ENCODE data around the gene ALDH9A1. TPM values are rescaled to one million over a fixed set of nuclear protein-coding genes. Genes with fewer than 3 reads are reported as not detected.
"Not testable (repeated sequence)": the region's sequence is repeated elsewhere in the genome, so short reads cannot be mapped to it uniquely, and the experiment has no call there.

Gene ALDH9A1
- total RNA-seq, 2 experiments from 2014 or later = 43.9 to 45.2 TPM

DNA sequence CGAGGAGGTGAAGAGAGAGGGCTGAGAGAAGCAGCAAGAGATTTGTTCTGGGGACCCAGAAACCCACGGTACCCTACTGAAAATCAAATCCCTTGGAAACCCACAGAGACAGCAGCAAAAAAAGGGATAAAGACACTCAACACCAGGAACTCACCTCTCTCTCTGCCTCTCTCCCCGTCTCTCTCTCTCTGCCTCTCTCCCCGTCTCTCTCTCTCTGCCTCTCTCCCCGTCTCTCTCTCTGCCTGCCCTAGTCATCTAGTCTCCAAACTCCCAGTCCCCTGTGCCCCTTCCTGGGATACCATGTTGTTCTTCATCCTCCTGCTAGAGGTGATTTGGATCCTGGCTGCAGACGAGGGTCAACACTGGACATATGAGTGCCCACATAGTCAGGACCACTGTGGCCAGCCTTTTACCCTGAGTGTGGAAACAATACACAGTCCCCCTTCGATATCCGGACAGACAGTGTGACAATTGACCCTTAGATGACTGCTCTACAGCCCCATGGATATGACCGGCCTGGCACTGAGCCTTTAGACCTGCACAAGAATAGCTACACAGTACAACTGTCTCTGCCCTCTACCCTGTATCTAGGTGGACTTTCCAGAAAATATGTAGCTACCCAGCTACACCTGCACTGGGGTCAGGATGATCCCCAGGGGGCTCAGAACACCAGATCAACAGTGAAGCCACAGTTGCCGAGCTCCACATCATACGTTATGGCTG lies 9.8 kb upstream of the ALDH9A1 start:
- no peak for DNase-seq
- peaks cover 34% of the 10 kb centered on the region for H3K27me3 Mint-ChIP-seq
- H3K4me3 Mint-ChIP-seq = no peak overlapping the region
- CTCF ChIA-PET = no interaction called here
- ATAC-seq = no peak
- H3K27ac Mint-ChIP-seq = no peak overlapping the region
- no peaks in the 10 kb centered on the region for H3K9me3 Mint-ChIP-seq (ENCODE audit: low read depth)
- H3K36me3 Mint-ChIP-seq = no peaks in the 10 kb centered on the region
- H3K4me1 Mint-ChIP-seq = no peaks in the 10 kb centered on the region

DNA sequence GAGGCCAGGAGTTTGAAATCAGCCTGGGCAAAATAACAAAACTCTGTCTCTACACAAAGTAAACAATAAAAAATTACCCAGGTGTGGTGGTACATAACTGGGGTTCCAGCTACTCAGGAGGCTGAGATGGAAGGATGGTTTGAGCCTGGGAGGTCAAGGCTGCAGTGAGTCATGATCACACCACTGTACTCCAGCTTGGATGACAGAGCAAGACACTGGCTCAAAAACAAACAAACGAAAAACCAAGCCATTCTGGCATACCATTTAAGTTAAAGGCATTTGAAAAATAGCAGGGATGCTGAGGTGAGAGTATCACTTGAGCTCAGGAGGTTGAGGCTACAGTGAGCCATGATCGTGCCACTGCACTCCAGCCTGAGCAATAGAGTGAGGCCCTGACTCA lies 5.3 kb upstream of the ALDH9A1 start:
- DNase-seq (no peak), ATAC-seq (no peak)
- Mint-ChIP-seq H3K27ac (no peak overlapping the region), H3K4me1 (peaks cover 4% of the 10 kb centered on the region), H3K36me3 (no peaks in the 10 kb centered on the region), H3K27me3 (peaks cover 15% of the 10 kb centered on the region), H3K9me3 (ENCODE audit: low read depth) (no peaks in the 10 kb centered on the region), H3K4me3 (no peak overlapping the region)
- CTCF ChIA-PET = interaction anchor here (0.8 to 1.2 kb wide), 3 partner anchors 17 to 222 kb away, joined by 3 to 4 read pairs (median 3); no protein-coding TSS in a partner anchor

GRCh38 chr1:165701922-165702321 lies 3.6 kb upstream of the ALDH9A1 start:
- ATAC-seq; DNase-seq; H3K9me3 Mint-ChIP-seq (ENCODE audit: low read depth); H3K27ac Mint-ChIP-seq; H3K36me3 Mint-ChIP-seq; CTCF ChIA-PET; H3K4me3 Mint-ChIP-seq: not testable (repeated sequence)
- Mint-ChIP-seq H3K4me1 (peaks cover 11% of the 10 kb centered on the region), H3K27me3 (peaks cover 10% of the 10 kb centered on the region)

- Mint-ChIP-seq H3K27ac (no peak overlapping the region), H3K9me3 (ENCODE audit: low read depth) (no peaks in the 10 kb centered on the region), H3K4me3 (no peak overlapping the region), H3K4me1 (peaks cover 24% of the 10 kb centered on the region), H3K36me3 (peaks cover 12% of the 10 kb centered on the region), H3K27me3 (no peaks in the 10 kb centered on the region)
- no peak for DNase-seq
- CTCF ChIA-PET = no interaction called here
- ATAC-seq = no peak
Measured at GRCh38 chr1:165699577-165699976, 1.2 kb upstream of the ALDH9A1 start.

DNA sequence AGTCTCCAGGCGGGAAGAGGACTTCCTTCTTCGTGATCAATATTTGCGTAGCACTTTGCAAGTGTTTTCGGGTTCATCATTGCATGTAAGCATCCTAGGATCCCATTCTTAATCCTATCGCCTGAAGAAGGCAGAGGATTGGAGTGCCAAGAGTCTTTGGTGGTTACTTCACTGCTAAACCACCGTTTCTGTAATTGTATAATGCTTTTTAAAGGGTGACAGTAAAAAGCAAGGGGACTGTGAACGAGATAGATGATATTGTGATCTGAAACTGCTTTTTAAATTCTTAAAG lies 345 bp upstream of the ALDH9A1 start:
- no peaks in the 10 kb centered on the region for H3K9me3 Mint-ChIP-seq (ENCODE audit: low read depth)
- H3K27ac Mint-ChIP-seq = peak overlapping the region; percentile 96
- DNase-seq (no peak), ATAC-seq (no peak)
- no peaks in the 10 kb centered on the region for H3K27me3 Mint-ChIP-seq
- peak overlapping the region; percentile 90 for H3K4me3 Mint-ChIP-seq
- H3K36me3 Mint-ChIP-seq = peaks cover 19% of the 10 kb centered on the region
- H3K4me1 Mint-ChIP-seq = peaks cover 24% of the 10 kb centered on the region
- CTCF ChIA-PET = interaction anchor here (1.4 to 2.3 kb wide), 4 partner anchors 13 to 306 kb away, joined by 4 to 12 read pairs (median 8); partner anchors contain the start of gene TMCO1

- CTCF ChIA-PET = interaction anchor here (0.6 to 2.3 kb wide), 12 partner anchors 12 to 330 kb away, joined by 3 to 12 read pairs (median 4); partner anchors contain the start of gene TMCO1
- peaks cover 24% of the 10 kb centered on the region for H3K4me1 Mint-ChIP-seq
Measured at GRCh38 chr1:165697491-165697880, 876 bp downstream of the ALDH9A1 start.

DNA sequence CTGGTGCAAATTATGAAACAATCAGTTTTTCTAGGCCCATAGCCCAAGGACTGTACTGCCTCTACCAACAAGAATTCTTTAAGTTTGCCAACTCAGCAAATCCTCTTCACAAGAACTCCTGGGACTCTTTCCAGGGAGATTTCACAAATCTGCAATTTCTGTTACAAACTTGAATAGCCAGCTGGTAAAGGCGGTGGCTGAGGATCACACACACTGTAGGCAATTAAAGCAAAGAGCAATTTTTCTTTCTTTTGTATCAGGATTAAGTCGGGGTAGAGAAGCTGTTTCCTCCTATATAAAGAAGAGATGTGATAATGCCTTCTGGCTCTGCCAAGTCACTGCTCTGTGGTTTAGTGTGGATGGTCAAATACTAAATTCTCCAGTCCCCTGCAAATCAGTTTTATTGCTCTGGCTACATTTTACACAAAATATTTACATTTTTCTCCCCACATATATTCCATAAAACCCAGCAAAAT lies 1.7 kb downstream of the ALDH9A1 start:
- no peaks in the 10 kb centered on the region for H3K9me3 Mint-ChIP-seq (ENCODE audit: low read depth)
- H3K4me1 Mint-ChIP-seq = peaks cover 31% of the 10 kb centered on the region
- ATAC-seq (no peak), DNase-seq (no peak)
- CTCF ChIA-PET = interaction anchor here (1.2 to 2.3 kb wide), 2 partner anchors 11 to 329 kb away, joined by 4 to 12 read pairs; no protein-coding TSS in a partner anchor
- no peaks in the 10 kb centered on the region for H3K27me3 Mint-ChIP-seq
- peak overlapping the region; percentile 54 for H3K27ac Mint-ChIP-seq
- H3K36me3 Mint-ChIP-seq = peaks cover 36% of the 10 kb centered on the region
- H3K4me3 Mint-ChIP-seq = peak overlapping the region; percentile 90

More at GRCh38 chr1:165697491-165697880, 876 bp downstream of the ALDH9A1 start:
- no peaks in the 10 kb centered on the region for H3K27me3 Mint-ChIP-seq
- H3K4me3 Mint-ChIP-seq = peak overlapping the region; percentile 90
- peak overlapping the region; percentile 96 for H3K27ac Mint-ChIP-seq
- no peak for ATAC-seq
- peaks cover 28% of the 10 kb centered on the region for H3K36me3 Mint-ChIP-seq
- H3K9me3 Mint-ChIP-seq (ENCODE audit: low read depth) = no peaks in the 10 kb centered on the region
- no peak for DNase-seq

- Mint-ChIP-seq H3K27ac (no peak overlapping the region), H3K27me3 (no peaks in the 10 kb centered on the region), H3K4me1 (peaks cover 35% of the 10 kb centered on the region), H3K9me3 (ENCODE audit: low read depth) (no peaks in the 10 kb centered on the region), H3K4me3 (no peak overlapping the region), H3K36me3 (peaks cover 47% of the 10 kb centered on the region)
- ATAC-seq = no peak
- CTCF ChIA-PET = interaction anchor here (1.1 kb wide), 1 partner anchor 11 kb away, joined by 3 read pairs; no protein-coding TSS in a partner anchor
- no peak for DNase-seq
Measured at GRCh38 chr1:165695031-165695430, 3.3 kb downstream of the ALDH9A1 start.

GRCh38 chr1:165688046-165688445 lies 10.3 kb downstream of the ALDH9A1 start:
- Mint-ChIP-seq H3K36me3 (peaks cover 66% of the 10 kb centered on the region), H3K4me3 (no peak overlapping the region), H3K27ac (no peak overlapping the region), H3K27me3 (no peaks in the 10 kb centered on the region), H3K9me3 (ENCODE audit: low read depth) (peaks cover 7% of the 10 kb centered on the region), H3K4me1 (peaks cover 36% of the 10 kb centered on the region)
- DNase-seq (no peak), ATAC-seq (no peak)
- CTCF ChIA-PET = interaction anchor here (0.8 to 1.4 kb wide), 2 partner anchors 9 to 542 kb away, joined by 3 read pairs; no protein-coding TSS in a partner anchor

GRCh38 chr1:165686971-165687433 lies 11.4 kb downstream of the ALDH9A1 start:
- ATAC-seq = no peak
- Mint-ChIP-seq H3K27ac (peak overlapping the region; percentile 20), H3K27me3 (no peaks in the 10 kb centered on the region), H3K9me3 (ENCODE audit: low read depth) (peaks cover 7% of the 10 kb centered on the region), H3K4me3 (no peak overlapping the region), H3K4me1 (peaks cover 31% of the 10 kb centered on the region), H3K36me3 (peaks cover 66% of the 10 kb centered on the region)
- CTCF ChIA-PET = interaction anchor here (0.7 to 2.4 kb wide), 4 partner anchors 8 to 41 kb away, joined by 3 to 12 read pairs (median 4); partner anchors contain the start of gene ALDH9A1
- no peak for DNase-seq

GRCh38 chr1:165686121-165686970 lies 12.0 kb downstream of the ALDH9A1 start:
- H3K4me1 Mint-ChIP-seq = peaks cover 28% of the 10 kb centered on the region
- H3K27ac Mint-ChIP-seq = peak overlapping the region; percentile 20
- ATAC-seq (no peak), DNase-seq (no peak)
- peaks cover 65% of the 10 kb centered on the region for H3K36me3 Mint-ChIP-seq
- H3K27me3 Mint-ChIP-seq = no peaks in the 10 kb centered on the region
- CTCF ChIA-PET = interaction anchor here (0.7 to 2.4 kb wide), 3 partner anchors 11 to 40 kb away, joined by 3 to 12 read pairs (median 4); partner anchors contain the start of gene ALDH9A1
- H3K4me3 Mint-ChIP-seq = no peak overlapping the region
- peaks cover 7% of the 10 kb centered on the region for H3K9me3 Mint-ChIP-seq (ENCODE audit: low read depth)

- H3K36me3 Mint-ChIP-seq = peaks cover 71% of the 10 kb centered on the region
- H3K9me3 Mint-ChIP-seq (ENCODE audit: low read depth) = peaks cover 7% of the 10 kb centered on the region
- ATAC-seq (no peak), DNase-seq (no peak)
- H3K4me3 Mint-ChIP-seq = no peak overlapping the region
- CTCF ChIA-PET = interaction anchor here (0.9 to 1.7 kb wide), 3 partner anchors 12 to 82 kb away, joined by 3 to 4 read pairs (median 4); partner anchors contain the start of gene MGST3
- no peaks in the 10 kb centered on the region for H3K27me3 Mint-ChIP-seq
- H3K27ac Mint-ChIP-seq = no peak overlapping the region
- peaks cover 29% of the 10 kb centered on the region for H3K4me1 Mint-ChIP-seq
Measured at GRCh38 chr1:165683848-165684485, 14.4 kb downstream of the ALDH9A1 start.

DNA sequence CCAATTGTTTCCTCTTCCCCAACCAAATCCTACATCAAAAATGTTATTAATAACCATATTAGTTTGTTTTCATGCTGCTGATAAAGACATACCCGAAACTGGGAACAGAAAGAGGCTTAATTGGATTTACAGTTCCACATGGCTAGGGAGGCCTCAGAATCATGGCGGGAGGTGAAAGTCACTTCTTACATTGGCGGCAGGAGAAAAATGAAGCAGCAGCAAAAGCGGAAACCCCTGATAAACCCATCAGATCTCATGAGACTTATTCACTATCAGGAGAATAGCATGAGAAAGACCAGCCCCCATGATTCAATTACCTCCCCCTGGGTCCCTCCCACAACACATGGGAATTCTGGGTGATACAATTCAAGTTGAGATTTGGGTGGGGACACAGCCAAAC lies 17.6 kb downstream of the ALDH9A1 start:
- ATAC-seq; H3K27ac Mint-ChIP-seq; CTCF ChIA-PET; DNase-seq; H3K4me3 Mint-ChIP-seq; H3K27me3 Mint-ChIP-seq; H3K9me3 Mint-ChIP-seq (ENCODE audit: low read depth): not testable (repeated sequence)
- Mint-ChIP-seq H3K36me3 (peaks cover 64% of the 10 kb centered on the region), H3K4me1 (peaks cover 23% of the 10 kb centered on the region)
